Non-pigmented ciliary epithelial cell (primary cell): ENCODE results near the gene PNPT1.
"Not testable (repeated sequence)": the region's sequence is repeated elsewhere in the genome, so short reads cannot be mapped to it uniquely, and the experiment has no call there.

Experiments used
- DNase-seq: peaks from one replicate; pipeline ENCODE4 v3.0.0-alpha.2; 2010; ENCODE audit warnings: low read depth

Gene PNPT1

GRCh38 chr2:55596795-55597194 lies 96.8 kb downstream of the PNPT1 start:
- not testable (repeated sequence) for DNase-seq

DNA sequence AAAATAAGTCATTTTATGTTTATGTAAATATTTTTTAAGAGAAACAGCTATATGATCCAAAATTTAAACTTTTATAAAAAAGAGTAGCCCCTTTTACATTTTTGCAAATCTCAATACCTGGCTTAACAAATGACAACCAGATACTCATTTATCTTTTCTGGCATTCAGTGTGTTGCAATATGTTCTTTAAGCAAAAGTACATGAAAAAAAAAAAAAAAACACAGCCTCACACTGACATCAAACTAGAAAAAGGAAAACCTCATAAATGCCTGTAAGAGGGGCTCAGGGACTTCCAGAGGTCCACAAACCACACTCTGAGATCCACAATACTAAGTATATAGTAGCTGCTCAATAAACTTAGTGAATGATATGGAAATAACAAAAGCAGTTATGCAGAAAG lies 98.1 kb downstream of the PNPT1 start:
- DNase-seq: no peak

DNA sequence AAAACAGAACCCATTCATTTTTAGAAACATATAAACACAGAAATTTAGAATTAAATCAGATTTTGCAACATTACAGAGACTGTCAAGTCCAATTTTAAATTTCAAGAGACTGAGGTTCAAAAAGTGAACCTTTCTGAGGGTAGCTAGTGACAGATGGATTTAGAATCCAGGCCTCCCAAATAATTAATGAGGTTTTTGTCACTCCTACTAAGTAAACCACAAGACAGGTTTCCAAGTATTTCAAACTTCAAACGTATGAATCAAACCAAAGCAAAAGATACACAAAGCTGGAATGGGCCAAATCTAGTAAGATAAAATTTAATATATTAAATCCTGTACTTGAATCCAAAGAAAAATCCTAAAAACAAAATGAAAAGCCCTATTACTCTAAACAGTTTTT lies 101.5 kb downstream of the PNPT1 start:
- no peak for DNase-seq

DNA sequence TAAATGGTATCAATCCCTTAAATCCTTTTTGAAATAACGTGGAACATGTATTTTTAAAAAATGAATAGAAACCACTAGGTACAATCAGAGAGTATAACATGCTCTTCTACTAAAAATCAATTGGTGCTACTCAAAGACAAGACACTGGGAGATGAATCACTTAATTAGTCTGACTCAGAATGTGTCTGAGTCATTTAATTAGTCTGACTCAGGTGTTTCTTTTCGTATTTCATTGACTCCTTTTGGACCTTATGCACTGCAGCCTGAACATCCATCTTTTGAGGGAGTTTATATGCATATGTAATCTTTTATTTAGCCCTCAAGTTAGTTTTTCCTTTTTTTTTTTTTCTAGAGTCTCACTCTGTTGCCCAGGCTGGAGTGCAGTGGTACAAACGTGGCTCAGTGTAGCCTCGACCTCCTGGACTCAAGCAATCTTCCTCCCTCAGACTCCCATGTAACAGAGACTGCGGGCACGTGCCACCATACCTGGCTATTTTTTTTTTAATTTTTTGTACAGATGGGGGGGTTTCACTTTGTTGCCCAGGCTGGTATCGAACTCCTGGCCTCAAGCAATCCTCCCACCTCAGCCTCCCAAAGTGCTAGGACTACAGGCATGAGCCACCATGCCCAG lies 102.7 kb downstream of the PNPT1 start:
- DNase-seq: no peak

GRCh38 chr2:55585451-55586080 lies 108.1 kb downstream of the PNPT1 start:
- DNase-seq: peak; percentile 31
